NCI-H510A treated with DMSO at 0.1 percent for 48 hours (cell line): Measurements from ENCODE around the gene PIKFYVE.
"Not testable (repeated sequence)": the region's sequence is repeated elsewhere in the genome, so short reads cannot be mapped to it uniquely, and the experiment has no call there.

Source experiments
- DNase-seq: peaks from one replicate; lab custom pipeline; 2025; lab: John Stamatoyannopoulos, UW

Gene PIKFYVE

DNA sequence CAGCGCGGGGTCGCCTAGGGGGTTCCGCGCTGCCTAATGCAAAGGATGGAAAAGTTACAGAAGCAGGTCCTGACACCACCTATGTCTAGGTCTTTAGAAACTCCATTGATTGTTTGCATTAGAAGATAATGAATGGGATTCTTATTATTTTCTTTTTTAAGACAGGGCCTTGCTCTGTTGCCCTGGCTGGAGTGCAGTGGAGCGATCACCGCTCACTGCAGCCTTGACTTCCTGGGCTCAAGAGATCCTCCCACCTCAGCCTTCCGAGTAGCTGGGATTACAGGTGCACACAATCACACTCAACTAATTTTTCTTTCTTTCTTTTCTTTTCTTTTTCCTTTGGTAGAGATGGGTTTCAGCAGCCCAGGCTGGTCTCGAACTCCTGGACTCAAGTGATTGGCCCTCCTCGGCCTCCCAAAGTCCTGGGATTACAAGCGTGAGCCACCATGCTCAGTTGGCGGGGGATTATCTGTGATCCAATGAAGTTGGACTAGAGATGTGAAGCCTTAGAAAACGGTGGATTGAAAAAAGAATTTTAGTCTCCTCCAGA lies 10.4 kb upstream of the PIKFYVE start:
- no peak for DNase-seq

DNA sequence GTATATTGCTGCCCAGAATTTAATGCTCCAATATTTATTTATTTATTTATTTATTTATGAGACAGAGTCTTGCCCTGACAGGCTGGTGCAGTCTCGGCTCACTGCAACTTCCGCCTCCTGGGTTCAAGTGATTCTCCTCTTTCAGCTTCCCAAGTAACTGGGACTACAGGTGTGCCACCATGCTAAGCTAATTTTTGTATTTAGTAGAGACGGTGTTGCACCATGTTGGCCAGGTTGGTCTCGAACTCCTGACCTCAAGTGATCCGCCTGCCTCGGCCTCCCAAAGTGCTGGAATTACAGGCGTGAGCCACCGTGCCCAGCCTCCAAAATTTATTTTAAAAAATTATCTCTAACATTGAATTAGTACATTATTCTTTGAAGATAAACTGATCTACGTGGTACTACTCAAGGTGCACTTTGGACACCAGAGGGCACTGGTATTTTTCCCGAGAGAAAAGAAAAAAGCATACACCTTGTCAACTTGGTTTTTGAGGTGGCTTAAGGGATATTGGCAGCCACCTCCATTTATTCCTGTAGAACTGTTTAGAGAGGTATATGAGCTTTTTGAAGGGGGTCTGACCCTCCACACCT lies 9.8 kb upstream of the PIKFYVE start:
- DNase-seq, result no peak

DNA sequence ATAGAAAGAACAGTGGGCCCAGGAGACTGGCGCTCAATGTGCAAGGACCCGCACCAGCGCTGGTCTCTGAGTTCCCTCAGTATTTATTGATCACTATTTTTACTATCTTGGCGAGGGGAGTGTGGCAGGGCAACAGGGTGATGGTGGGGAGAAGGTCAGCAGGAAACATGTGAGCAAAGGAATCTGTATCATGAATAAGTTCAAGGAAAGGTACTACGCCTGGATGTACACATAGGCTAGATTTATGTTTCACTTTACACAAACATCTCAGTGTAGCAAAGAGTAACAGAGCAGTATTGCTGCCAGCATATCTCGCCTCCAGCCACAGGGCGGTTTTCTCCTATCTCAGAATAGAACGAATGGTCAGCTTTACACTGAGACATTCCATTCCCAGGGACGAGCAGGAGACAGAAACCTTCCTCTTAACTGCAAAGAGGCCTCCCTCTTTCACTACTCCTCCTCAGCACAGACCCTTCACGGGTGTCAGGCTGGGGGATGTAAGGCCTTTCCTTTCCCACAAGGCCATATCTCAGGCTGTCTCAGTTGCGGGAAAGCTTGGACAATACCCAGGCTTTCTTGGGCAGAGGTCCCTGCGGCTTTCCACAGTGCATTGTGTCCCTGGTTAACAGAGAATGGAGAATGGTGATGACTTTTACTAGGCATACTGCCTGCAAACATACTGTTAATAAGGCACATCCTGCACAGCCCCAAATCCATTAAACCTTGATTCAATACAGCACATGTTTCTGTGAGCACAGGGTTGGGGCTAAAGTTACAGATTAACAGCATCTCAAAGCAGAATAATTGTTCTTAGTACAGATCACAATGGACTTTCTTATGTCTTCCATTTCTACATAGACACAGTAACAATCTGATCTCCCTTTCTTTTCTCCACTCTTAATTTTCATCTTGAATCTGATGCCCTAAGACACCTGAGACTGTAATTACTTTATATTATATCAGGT lies 8.9 kb upstream of the PIKFYVE start:
- not testable (repeated sequence) for DNase-seq

DNA sequence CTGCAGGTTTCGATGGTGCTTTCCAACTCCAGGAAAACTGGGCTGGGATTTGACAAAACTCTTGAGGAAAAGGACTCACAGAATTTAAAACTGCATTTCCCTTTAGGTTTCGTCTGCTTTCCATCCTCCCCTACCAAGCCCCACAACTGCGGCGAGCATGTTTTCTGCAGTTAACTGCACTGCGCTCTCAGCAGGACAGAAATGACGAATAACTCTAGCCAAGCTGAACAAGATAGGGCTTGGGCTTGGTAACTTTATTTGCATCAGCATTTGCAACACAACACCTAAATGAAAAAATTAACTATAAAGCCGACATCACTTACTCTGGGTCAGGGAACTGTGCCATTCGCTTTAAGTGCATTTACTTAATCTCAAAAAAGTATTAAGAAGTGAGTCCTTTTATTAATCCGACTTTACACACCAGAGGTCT lies 669 bp upstream of the PIKFYVE start:
- no peak for DNase-seq

DNA sequence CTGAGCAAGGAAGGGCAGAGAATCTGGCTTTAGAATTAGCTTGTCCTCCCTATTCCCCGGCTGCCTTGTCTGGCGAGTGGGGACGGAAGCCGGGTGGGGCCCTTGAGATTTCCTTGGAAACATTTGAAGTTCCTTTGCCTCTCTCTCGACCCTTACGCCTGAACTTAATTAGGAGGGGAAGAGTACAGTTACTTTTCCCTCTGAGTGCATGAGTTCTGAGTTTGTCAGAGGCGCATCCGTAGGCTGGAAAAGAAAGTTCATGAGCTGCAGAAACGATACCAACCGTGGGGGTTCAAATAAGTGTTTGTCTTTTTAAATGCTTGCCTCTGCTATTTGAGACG lies 468 bp downstream of the PIKFYVE start:
- DNase-seq, result no peak

DNA sequence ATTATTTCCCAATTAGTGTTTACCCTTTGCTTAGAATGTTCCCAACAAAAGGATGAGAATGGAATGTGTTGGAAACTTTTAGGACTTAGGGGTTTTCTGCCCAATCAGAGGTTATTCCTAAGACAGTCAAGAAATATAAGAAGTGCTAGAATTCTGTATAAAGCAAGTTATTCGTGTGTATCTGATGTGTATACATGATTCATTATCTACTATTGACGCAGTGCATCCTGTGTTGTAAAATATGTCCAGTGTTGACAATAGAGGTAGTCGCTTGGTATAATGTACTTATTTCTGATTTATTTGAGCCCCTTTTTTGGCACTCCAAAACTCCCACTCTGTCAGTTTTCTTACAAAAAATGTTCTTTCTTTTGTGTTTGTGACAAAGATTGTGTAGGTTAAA lies 881 bp downstream of the PIKFYVE start:
- DNase-seq, result no peak

DNA sequence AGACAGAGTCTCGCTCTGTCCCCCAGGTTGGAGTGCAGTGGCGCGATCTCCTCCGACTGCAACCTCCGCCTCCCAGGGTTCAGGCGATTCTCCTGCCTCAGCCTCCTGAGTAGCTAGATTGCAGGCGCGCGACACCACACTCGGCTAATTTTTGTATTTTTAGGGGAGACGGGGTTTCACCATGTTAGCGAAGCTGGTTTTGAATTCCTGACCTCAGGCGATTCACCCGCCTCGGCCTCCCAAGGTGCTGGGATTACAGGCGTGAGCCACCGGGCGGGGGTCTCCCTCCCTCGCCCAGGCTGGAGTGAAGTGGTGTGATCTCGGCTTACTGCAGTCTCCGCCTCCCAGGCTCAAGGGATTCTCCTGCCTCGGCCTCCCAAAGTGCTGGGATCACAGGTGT lies 1.5 kb downstream of the PIKFYVE start:
- DNase-seq, result not testable (repeated sequence)

DNA sequence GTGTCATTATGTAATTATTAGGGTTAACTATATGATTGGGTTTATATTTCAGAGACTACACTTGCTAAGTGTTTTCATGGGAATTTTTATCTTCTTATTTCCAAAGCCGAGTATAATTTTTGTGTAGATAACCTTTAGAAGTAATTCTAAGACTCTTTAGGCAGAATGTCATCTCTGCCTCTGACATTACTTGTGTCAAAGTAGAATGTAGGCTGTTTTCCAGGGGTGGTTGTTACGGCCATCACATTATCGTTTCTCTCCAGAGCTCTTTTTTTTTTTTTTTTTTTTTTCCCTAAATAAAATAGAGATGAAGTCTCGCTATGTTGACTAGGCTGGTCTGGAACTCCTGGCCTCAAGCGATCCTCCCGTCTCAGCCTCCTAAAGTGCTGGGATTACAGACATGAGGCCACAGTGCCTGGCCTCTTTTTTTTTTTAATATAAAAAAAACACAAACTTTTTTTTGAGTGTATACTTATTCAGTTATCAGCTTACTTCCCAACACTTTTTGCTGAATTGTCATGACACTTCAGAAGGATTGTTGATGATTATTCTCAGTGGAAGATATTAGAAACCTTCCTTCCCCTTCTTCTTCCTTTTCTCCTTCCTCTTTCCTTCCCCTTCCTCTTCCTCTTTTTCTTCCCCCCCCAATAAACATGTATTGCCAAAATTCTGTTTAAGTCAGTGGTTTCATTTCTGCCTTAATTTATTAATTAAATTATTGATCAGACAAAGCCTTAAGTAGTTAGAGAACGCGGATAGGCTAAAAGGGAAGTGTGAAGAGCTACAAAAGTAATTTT lies 2.3 kb downstream of the PIKFYVE start:
- no peak for DNase-seq

DNA sequence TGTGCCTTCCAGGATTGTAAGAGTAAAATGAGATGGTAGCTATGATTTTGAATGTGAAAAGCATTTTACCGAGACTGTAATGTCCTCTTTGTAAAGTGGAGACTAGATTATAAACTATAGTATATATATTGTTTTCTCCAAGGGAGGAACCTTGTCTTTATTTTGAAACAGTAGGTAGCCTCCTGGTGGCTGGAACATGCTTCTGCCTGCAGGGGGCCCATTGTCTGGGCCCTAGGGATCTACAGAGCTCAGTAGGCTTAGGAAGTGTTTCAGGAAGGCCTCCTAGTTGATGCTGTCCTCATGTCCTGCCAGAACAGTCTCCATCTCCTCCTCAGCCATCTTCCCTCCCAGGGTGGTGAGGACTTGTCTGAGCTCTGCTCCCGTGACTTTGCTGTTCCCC lies 3.0 kb downstream of the PIKFYVE start:
- DNase-seq, result no peak

DNA sequence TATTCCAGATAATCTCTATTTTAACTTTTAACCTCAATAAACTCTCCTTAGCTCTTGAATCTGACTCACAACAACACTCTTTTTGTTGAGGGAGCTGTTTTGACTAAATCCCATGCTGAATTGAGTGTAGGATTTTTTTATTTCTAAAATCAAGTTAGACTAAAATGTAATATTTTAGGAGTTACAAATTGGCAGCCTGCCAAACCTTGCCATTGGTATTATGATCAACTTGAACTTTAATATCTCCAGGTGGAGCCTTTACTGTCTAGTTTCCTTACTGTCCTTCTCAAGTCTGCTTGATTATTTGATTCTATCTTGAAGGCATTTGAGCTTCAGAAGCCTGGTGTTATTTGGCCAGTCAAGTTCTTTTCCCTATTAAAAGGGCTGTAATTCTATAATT lies 8.7 kb downstream of the PIKFYVE start:
- DNase-seq, result no peak

DNA sequence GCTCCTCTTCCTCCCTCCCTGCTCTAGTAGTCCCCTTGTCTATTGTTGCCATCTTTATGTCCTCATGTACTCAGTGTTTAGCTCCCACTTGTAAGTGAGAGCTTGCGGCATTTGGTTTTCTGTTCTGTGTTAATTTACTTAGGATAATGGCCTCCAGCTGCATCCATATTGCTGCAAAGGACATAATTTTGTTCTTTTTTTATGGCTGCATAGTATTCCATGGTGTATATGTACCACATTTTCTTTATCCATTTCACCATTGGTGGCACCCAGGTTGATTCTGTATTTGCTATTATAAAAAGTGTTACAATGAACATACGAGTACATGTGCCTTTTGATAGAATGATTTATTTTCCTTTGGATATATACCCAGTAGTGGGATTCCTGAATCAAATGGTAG lies 12.5 kb downstream of the PIKFYVE start:
- DNase-seq, result no peak

DNA sequence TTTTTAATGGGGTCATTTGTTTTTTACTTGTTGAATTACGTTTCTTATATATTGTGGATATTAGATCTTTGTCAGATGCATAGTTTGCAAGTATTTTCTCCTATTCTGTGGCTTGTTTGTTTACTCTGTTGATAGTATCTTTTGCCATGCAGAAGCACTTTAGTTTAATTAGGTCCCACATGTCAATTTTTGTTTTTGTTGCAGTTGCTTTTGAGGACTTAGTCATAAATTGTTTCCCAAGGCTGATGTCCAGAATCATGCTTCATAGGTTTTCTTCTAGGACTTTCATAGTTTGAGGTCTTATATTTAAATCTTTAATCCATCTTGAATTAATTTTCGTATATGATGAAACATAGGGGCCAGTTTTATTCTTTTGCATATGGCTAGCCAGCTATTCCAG lies 13.2 kb downstream of the PIKFYVE start:
- DNase-seq, result no peak

DNA sequence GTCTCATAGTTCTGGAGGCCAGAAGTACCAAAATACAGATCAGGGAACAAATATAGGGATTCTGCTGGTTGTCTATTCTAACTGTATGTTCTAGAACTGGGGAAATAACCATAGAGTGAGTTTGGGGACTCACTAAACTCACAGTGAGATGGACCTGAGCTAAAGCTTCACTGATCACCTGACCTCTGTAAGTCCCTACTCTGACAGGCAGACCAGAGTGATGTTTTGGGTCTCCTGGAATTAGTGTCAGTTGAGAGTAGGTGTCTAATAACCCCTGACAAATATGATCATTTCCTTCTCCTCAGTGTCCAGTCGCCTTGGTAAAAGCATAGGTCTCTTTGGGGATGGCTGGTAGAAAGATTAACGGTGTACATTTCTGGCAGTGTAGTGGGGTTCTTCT lies 14.2 kb downstream of the PIKFYVE start:
- DNase-seq, result no peak

DNA sequence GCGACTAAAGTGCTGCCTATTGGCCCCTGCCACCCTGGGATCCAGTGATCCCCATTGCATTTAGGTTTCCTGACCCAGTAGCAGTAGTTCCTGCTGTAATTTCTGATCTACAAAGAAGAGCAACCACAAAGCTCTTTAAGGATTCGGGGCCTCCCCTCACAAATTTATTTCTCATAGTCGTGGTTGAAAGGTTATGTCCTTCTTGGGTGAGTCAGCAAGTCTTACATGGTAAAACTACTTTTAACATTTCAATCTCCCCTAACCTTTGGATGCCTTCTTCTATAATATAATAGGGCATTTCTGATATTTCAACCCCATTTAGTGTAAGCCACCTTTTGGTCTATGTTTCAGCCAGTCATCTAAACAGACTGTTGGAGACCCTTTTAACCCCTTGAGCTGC lies 14.9 kb downstream of the PIKFYVE start:
- no peak for DNase-seq

DNA sequence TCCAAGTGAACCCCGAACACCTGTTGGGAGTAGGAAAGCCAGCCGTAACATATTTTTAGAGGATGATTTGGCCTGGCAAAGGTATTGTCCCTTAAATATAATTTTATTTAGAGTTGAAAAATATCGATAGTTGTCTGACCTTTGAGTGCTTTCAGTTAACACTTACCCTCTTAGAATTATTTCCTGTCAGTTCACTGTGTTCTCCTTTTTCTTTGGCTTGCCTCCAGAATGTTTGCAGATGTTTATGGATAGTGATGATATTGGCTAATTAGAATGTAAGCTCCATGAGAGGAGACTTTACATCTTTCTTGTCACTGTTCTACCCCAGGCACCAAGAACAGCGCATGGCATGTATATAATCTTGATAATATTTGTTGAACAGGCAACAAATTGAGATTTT lies 19.8 kb downstream of the PIKFYVE start:
- no peak for DNase-seq

DNA sequence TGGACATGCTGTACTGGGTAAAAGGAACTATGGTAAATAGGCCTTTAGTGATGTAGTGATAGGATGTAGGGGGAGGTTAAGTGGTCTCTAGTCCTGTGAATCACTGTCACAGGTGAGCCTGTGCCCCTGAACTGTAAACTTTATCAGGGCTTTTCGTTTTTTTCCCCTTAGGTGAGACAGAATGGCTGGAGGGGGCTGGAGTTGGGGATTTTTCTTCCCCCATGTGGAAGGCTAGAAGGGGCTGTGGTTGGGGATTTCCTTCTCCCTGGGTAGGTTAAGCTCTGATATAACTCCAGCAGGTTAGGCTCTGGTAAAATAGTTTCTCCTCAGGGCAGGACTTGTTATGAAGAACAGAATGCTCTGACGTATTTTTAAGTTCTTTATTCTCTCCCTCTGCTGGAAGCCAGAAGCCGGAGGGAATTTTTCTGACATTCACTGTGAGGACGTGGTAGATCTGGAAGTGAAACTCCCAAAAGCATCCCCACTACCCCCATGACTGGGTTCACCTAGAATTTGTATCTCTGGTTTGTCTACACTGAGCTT lies 28.5 kb downstream of the PIKFYVE start:
- no peak for DNase-seq

DNA sequence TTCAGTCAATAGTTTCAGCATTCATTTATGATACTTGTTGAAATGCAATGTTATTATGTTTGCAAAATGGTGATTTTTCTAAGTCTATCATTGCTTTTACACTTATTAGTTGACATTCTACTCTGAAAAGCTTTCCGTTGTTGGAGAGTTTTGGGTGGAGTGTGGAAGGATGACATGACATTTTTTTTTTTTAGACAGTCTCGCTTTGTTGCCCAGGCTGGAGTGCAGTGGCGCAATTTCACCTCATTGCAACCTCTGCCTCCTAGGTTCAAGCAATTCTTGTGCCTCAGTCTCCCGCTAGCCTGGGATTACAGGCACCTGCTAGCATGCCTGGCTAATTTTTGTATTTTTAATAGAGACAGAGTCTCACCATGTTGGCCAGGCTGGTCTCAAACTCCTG lies 29.8 kb downstream of the PIKFYVE start:
- no peak for DNase-seq

DNA sequence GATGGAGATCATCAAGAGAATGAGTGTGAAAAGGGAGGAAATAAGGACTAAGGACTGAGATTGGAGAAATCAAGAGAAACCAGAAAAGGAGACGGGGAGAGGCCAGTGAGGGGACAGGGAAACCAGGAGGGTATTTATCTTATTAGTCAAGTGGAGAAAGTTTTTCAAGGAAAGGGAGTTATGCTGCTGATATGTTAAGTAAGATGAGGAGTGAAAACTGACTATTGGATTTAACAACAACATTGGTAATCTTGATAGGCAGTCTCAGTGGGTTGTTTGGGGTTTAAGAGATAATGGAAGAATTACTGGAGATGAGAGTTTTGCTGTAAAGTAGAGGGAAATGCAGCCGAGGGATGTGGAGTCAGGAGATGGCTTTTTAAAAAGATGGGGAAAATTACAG lies 30.6 kb downstream of the PIKFYVE start:
- no peak for DNase-seq

DNA sequence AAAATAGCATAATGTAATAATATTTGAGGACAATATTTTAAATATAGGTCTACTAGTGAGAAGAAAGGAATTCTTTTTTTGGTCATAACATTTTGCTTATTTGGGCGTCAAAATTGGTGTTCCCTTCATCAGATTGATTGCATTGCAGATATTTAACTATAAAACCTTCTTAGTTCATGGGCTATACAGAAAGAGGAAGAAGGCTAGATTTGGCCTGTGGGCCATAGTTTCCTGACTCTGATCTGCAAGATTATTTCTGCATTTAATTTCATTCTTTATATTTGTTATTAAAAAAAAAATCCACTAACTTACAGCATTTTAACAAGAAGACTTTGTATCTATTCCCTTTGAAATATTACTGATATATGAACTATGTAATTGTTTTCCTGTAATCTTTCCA lies 31.9 kb downstream of the PIKFYVE start:
- no peak for DNase-seq

DNA sequence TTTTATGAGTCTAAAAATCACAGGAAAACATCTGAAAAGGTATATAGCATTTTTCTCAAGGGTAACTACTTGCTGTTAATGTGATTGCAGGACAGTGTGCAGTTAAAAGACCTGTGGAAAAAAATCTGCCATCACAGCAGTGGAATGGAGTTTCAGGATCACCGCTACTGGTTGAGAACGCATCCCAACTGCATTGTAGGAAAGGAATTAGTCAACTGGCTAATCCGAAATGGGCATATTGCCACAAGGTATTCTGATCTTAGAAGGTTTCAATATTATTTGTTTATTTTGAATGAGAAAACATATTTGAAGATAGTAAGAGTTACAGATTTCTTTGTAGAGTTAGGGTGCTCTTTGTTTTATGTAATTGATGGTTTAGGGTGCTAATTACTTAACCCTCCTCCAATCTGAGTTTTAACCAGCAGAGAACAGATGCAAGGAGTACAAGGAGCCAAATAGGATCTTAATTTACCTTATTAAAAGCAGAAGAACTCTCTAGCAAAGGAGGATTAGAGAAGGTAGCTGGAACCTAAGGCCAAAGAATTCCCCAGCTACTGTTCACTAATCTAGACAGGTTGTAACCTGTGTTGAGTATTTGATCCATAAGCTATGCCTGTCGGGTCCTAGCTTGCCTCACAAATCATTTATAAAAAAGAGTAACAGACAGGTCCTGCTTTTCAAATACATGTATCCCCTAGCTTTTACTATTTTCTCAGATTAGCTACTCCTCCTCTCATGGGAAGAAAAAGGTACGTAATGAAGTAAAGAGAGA lies 35.0 kb downstream of the PIKFYVE start:
- no peak for DNase-seq

DNA sequence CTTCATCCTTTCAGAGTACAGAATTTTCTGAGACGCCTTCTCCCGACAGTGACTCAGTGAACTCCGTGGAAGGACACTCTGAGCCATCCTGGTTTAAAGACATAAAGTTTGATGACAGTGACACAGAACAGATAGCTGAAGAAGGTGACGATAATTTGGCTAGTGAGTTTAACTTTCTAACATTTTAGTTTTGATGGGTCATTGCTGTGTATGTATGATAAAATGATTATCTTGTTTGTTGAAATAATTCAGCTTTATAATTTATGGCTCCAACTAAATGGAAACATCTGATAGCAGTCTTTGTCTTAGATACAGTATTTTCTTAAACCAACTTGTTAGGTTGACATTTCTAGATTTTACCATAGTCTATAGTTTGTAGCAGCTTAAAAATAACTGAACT lies 38.1 kb downstream of the PIKFYVE start:
- no peak for DNase-seq

DNA sequence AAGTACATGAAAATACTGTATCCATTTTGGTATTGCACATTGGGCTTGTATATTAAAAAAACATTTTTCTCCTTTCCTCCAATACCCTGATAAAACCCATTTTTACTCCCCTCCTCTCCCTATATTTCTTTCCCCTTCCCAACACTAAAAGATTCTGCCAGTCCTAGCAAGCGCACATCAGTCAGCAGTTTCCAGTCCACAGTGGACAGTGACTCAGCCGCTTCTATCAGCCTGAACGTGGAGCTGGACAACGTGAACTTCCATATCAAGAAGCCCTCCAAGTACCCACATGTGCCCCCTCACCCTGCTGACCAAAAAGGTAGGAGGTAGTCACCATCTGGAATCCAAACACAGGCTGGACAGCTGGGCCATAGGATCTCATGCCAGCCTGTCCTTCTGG lies 38.6 kb downstream of the PIKFYVE start:
- DNase-seq, result no peak
